DMS114 treated with DMSO at 0.1 percent for 48 hours (cell line): ENCODE measurements around the gene ABTB1.

ENCODE experiments used
- DNase-seq: peaks from one replicate; lab custom pipeline; 2025; ENCODE audit not compliant: unreplicated experiment; lab: John Stamatoyannopoulos, UW

ABTB1 gene

DNA sequence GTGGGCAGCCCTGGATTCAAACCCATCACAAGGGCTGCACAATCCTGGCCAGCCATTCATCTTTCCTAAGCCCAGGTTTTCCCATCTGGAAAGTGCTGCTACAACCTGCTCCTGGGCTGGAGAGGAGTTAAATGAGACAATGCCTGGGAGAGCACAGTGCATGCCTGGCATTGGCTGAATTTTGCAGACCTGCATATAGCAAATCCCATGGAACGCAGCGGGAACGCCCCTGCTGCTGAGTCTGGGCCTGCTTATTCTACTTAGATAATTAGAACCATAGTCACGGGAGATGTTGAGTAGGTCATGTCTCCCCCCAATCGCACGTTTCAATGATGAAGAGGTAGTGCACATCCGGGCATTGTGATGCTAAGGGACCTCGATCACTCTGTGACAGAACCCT lies 46.6 kb downstream of the ABTB1 start:
- DNase-seq: no peak

DNA sequence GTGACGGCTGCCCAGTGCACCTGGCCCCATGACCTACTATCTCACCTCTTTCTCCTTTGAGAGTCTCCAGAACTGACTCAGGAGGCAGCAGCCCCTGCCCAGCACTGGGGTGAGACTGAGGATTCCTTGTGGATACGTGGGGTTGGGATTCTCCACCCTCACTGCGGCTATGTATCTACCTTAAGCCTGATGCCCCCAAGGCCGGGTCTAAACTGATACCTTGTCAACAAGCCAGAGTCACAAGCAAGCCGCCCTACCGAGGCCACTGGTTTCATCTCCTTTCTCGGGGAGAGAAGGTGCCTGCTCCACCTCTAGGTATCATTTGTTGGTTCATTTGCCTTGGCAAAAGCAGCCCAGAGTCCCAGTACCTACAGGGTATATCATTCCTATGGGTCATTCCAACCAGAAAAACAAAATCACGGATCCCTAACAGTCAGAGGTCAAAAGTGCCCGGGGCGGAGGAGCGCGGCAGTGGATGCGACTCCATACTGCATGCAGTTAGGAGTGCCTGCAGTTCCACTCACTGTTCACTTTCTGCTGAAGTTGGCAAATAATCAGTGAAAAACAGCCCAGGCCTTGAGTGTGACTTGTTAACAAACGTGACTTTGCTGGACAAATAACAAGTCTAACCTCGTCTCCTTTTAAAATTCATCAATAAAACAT lies 47.5 kb downstream of the ABTB1 start:
- DNase-seq: no peak

DNA sequence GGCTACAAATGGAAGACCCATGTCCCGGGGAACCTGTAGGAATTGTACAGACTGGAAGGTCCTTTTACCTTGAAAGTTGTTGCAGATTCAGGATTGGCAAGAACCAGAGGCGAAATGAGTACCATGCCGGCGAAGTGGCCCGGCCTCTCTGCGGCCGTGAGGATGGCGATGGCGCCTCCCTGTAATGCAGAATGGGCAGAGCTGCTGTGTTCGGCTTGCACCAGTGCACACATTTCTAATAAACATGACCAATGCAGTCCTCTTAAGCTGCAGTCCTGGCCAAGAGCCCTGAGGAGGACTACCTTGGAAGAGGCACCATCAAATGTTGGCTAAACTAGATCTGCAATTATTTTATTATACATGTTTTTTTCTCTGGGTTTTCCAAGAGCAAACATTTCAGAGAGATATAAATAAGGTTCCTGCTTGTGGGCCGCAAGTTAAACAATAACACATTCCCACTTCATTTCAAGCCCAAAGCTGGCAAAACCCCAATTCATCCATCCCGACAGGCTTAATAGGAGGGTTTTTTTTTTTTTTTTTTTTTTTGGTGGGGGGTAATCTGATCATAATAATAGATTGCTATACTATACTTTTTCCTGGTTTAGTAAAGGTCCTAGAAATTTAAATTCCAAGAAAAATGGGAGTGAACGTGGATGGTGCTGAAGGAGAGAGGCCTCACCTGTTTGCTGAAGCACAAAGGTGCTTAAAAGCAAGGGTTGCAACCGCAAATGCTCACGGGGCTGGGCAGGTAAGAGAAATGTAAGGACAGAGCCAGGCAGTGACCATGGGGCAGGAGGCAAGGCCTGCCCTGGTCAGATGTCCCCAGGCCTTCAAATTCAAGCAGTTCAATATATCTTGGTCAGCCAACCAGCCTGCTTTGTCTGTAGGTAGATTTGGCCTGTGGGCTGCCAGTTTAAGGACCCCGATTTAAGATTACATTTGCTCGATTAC lies 48.5 kb downstream of the ABTB1 start:
- no peak for DNase-seq

DNA sequence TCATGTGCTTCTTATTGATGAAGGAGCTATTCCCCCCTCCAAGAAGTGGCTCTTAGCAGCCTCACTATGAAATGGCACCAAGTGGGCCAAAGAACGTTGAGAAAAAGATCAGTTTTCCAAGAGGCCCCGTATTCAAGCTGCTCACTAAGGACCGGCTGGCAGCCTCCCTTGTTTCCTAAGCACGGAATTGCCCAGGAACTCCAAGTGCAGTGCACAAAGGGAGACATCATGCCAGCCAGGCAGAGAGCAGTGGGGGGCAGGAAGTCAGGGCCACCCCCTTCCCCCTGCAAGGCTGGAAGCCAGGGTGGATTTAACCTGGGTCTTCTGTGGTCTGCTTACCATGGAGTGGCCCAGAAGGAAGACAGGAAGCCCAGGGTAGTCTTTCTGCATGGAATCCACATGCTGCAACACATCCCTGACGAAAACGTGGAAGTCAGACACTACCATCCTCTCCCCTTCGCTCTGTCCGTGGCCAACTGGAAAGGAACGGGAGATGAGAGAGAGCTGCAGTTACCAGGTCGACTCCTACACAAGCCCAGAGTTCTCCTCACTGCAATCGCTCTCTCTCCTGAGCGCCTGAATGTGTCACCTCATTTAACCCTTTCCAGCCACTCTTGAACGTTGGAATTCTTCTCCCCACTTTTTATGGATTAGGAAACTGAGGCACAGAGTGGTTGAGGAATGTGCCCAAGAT lies 49.5 kb downstream of the ABTB1 start:
- no peak for DNase-seq

DNA sequence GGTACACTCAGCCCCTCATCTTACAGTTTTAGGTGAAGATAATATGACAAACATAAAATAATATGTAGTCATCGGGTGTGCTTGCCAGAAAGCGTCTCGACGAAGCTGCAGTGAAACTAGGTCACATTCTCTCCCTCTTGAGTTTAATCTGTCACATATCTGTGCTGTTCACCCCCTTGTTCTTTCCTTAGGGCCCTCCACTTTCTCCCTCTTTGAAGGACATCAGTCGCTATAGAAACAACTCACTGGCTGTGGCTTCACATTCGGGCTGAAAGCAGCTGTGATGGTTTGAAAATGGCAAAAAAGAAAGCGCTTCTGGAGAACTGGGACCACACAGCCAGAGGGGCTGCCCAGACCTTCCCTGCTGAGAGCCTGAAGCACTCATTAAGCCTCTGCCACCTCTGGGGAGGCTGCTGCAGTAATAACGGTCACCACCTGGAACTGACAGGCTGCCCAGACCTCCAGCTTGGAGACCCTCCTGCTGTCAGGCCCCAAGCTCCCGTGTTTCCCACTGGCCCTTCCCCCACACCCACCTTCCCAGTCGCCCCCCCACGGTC lies 50.3 kb downstream of the ABTB1 start:
- DNase-seq: no peak

DNA sequence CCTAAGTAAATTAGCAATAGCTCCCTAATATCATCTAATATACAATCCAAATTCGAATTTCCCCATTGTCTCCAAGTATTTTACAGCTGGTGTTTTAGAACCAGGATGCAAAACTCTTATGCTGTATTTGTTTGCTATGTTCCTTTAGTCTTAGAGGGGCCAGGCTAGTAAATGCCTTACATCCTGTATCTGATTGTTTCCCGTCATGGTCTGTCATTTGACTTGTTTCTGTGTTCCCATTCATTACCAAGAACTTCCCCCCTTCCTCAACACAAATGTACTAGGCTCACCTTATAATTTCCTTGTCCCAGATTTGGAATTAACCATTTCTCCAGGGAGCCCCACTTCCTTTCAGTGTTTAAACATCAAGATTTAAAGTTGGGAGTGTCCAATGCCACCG lies 54.1 kb downstream of the ABTB1 start:
- no peak for DNase-seq

DNA sequence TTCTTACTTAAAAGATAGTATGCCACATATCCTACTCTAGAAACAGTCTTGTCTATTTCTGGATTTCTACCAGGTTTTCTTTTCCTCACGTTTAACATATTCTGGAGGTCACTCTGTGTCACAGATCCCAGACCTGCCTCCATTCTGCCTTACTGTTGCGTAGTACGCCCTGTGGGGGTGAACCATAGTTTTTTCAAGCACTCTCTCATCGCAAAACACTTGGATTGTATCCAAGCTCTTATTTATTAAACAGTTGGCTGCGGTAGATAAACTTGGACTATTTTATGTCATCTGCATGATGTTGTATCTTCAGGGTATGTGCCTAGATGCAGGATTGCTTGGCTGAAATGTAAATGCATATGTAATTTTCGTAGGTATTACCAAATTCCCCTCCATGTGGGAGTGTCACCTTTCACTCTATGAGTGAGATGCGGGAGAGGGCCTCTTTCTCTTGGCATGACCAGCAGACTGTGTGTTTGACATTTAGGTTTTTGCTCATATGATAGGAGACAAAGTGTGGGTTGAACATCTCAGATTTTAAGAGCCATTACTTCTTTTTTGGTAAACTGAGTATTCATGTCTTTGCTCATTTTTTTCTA lies 55.8 kb downstream of the ABTB1 start:
- no peak for DNase-seq

DNA sequence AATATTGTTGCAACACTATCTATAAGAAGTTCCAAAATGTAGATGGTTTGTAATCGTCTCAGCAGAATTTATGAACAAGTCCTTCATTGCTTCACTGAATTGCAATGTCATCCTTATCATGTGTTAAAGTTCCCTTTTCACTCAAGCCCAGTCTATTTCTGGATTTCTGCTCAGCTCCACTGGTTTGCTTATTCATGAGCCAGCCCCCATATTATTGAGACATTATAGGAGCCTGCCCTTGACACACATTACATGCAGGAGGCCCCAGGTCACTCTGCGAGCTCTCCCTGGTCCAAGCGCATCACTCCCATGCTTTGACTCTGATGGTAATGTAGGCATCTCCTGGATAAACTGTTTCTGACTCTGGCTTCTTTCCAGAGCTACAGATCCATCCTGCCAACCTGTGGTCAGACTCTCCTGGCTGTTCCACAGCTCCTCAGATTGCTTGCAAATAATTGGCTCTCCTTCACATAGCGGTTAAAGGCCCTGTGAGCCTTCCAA lies 56.9 kb downstream of the ABTB1 start:
- DNase-seq: no peak

DNA sequence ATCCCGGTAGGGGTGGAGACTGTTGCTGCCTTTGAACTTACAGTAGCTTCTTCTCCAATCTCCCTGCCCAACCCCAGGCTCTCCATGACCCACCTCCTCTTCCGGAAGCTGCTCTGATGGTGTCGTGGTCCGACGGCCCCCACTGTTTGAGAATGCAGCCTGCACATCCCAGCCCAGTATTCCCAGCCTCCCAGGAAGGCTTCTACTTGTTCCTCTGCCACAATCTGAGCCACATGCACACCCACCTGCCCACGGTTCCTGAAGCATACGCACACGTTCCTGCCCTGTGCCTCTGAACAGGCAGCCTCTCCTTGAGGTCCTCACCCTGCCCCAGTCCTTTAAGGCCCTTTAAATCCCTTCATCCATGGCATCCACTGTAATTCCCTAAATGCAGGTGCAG lies 57.4 kb downstream of the ABTB1 start:
- no peak for DNase-seq
